Bronchial epithelial cell (primary cell): ENCODE measurements around the gene SMAD1. TPM values are rescaled to one million over a fixed set of nuclear protein-coding genes. Genes with fewer than 3 reads are reported as not detected.

Experiments used
- DNase-seq: peaks from one replicate; pipeline ENCODE4 v3.0.0-alpha.2; 2010; ENCODE audit warnings: low read depth
- FAIRE-seq: peaks from 2 replicates; lab custom pipeline; 2011; peaks lifted over from hg19 to GRCh38; lab: Jason Lieb, UNC
- H3K27me3 ChIP-seq: 2 replicates; pipeline ENCODE4 v1.5.1; 2011; ENCODE audit warnings: low read length; ENCODE audit not compliant: control insufficient read depth, insufficient read depth
- H3K36me3 ChIP-seq: 2 replicates; pipeline ENCODE4 v1.5.1; 2011; ENCODE audit warnings: low read length; ENCODE audit not compliant: control insufficient read depth, insufficient read depth
- H3K4me3 ChIP-seq: 2 replicates; pipeline ENCODE4 v1.5.1; 2011; ENCODE audit warnings: mild to moderate bottlenecking, low read depth, low read length, control low read depth
- total RNA-seq: library from RNA; depleted of rRNA; stranded (reverse); fragments of >200 nt; gene quantifications from 2 replicates; pipeline ENCODE4 v1.2.1, GENCODE V29; 2014
- TF ChIP-seq, protein P1 (sequence below): IDR thresholded peaks from 2 replicates; pipeline ENCODE4 v1.5.1; 2011; ENCODE audit warnings: mild to moderate bottlenecking, moderate library complexity, low read length, control low read depth, inconsistent platforms; ENCODE audit not compliant: insufficient read depth, severe bottlenecking

Gene SMAD1
- total RNA-seq, 1 donor from 2014 or later: 11.1 TPM

DNA sequence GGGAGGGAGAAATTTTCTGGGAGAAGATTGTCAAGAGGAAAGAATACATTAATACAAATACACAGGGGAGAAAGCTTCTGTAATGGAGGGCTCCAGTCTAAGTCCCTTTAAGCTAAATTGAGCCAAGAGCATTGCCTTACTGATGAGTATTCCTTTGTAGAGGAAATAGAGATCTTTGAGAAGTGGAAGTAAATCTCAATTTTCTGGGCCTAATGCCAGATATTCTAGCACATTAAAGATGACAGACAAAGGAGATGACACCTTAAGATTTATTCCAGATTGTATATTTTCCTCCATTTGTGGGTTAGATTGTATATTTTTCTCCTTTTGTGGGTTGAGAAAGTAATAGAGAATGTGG lies 28.5 kb upstream of the SMAD1 start:
- DNase-seq (no peak), FAIRE-seq (no peak)
- TF ChIP-seq, protein P1, sequence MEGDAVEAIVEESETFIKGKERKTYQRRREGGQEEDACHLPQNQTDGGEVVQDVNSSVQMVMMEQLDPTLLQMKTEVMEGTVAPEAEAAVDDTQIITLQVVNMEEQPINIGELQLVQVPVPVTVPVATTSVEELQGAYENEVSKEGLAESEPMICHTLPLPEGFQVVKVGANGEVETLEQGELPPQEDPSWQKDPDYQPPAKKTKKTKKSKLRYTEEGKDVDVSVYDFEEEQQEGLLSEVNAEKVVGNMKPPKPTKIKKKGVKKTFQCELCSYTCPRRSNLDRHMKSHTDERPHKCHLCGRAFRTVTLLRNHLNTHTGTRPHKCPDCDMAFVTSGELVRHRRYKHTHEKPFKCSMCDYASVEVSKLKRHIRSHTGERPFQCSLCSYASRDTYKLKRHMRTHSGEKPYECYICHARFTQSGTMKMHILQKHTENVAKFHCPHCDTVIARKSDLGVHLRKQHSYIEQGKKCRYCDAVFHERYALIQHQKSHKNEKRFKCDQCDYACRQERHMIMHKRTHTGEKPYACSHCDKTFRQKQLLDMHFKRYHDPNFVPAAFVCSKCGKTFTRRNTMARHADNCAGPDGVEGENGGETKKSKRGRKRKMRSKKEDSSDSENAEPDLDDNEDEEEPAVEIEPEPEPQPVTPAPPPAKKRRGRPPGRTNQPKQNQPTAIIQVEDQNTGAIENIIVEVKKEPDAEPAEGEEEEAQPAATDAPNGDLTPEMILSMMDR: no peak
- Histone ChIP-seq H3K27me3 (no peaks in the 10 kb centered on the region), H3K36me3 (no peaks in the 10 kb centered on the region), H3K4me3 (no peak overlapping the region)

DNA sequence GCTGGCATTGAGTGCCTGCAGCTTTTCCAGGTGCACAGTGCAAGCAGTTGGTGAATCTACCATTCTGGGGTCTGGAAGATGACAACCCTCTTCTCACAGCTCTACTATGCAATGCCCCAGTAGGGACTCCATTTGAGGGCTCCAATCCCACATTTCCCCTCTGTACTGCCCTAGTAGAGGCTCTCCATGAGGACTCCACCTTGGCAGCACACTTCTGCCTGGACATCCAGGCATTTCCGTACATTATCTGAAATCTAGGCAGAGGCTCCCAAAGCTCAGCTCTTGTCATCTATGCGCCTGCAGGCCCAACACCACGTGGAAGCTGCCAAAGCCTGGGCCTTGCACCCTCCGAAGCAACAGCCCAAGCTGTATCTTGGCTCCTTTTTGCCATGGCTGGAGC lies 8.4 kb upstream of the SMAD1 start:
- H3K27me3 ChIP-seq: no peaks in the 10 kb centered on the region
- TF ChIP-seq, protein P1: no peak
- DNase-seq: no peak
- FAIRE-seq: no peak
- H3K36me3 ChIP-seq: no peaks in the 10 kb centered on the region
- H3K4me3 ChIP-seq: no peak overlapping the region

DNA sequence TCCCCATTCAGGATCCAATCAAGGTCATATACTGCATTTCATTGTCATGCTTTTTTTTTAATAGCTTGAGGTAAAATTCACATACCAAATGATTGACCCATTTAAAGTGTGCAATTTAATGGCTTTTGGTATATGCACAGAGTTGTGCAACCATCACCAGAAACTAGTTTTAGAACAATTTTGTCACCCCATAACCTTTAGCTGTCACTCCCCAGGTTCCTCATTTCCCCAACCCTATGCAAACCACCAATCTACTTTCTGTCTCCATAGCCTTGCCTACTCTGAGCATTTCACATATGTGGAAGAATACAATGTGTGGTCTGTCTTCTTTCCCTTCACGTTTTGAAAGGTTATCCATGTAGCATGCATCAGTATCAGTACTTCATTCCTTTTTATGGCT lies 1.4 kb upstream of the SMAD1 start:
- DNase-seq (no peak), FAIRE-seq (no peak)
- Histone ChIP-seq H3K27me3 (no peaks in the 10 kb centered on the region), H3K4me3 (no peak overlapping the region), H3K36me3 (no peaks in the 10 kb centered on the region)
- TF ChIP-seq, protein P1: no peak

DNA sequence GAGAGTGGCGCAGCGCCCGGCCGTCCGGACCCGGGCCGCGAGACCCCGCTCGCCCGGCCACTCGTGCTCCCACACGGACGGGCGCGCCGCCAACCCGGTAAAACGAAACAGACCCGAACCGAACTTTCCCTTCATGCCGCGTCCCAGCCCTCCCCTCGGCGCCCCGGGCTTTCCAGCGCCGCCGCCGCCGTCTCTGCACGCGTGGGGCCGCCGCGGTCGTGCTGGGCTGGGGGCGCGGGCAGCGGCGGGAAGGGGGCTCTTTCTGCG lies 222 bp downstream of the SMAD1 start:
- Histone ChIP-seq H3K36me3 (no peaks in the 10 kb centered on the region), H3K27me3 (no peaks in the 10 kb centered on the region), H3K4me3 (peak overlapping the region; percentile 86)
- FAIRE-seq (no peak), DNase-seq (no peak)
- TF ChIP-seq, protein P1: no peak

DNA sequence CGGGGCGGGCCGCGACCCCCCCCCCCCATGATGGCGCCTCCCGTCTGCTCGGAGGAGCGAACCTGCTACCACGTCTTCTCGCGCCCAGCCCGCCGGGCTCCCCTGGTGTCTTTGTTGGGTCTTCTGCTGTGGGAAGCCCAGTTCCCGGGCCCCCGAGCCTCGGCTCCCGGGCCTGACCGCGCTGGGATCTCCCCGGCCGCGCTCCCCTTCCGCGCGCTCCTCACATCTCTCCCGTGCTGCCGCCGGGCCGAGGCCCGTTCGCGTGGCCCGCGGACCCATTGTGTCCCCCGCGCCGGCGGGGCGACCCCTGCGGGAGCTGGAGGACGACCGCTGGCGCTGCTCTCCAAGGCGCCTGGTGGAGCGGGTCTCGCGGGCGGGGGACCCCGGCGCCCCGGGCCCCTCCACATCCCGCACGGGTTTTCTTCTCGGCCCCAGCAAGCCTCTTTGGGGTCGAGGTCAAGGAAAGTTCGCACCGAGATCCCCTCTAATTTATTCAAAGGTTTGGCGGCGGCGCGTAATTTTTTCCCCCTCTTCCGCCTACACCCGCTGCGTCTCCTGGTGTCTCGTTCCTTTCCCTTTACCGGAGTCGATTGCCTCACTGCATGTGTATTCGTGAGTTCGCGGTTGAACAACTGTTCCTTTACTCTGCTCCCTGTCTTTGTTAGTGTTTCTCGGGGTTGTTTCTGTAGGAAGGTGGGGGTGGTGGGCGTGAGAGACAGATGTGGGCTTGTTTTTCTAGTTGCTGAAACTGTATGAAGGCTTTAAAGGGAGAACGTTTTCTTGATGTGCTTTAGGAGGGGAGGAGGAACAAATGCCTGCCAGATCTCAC lies 770 bp downstream of the SMAD1 start:
- DNase-seq: peak; percentile 65
- Histone ChIP-seq H3K36me3 (no peaks in the 10 kb centered on the region), H3K4me3 (peak overlapping the region; percentile 86), H3K27me3 (no peaks in the 10 kb centered on the region)
- TF ChIP-seq, protein P1: no peak
- no peak for FAIRE-seq

DNA sequence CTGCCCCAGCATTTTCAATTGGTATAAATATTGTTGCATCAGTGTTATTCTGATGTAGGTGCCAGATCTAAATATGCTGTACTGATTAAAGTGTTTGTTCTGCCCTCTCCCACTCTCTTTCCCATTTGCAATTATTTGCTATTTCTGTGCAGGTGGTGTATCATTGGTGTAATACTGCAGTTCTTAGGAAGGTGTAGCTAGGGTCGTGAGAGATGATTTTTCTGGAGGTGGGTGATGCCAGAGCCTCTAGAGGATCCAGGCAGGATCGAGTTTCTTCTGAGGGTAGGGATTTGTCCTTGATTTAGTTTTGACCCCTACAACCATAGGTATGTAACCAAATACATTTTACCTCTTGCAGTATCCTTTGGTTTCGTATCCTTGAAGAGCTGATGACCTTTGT lies 1.9 kb downstream of the SMAD1 start:
- no peak for DNase-seq
- peak overlapping the region; percentile 86 for H3K4me3 ChIP-seq

More for the DNA sequence above, 1.9 kb downstream of the SMAD1 start:
- Histone ChIP-seq H3K36me3 (no peaks in the 10 kb centered on the region), H3K27me3 (no peaks in the 10 kb centered on the region)
- FAIRE-seq: no peak
- TF ChIP-seq, protein P1: no peak
